IPS-15b (cell line): Measurements from ENCODE around the gene FSTL4.

Experiments
- H3K27me3 ChIP-seq: one replicate; pipeline ENCODE4 v1.6.1; 2013; ENCODE audit warnings: low read length; ENCODE audit not compliant: control insufficient read depth, insufficient read depth
- H3K36me3 ChIP-seq: one replicate; pipeline ENCODE4 v1.6.1; 2013; ENCODE audit warnings: low read length; ENCODE audit not compliant: control insufficient read depth, insufficient read depth
- H3K4me1 ChIP-seq: one replicate; pipeline ENCODE4 v1.6.1; 2013; ENCODE audit warnings: mild to moderate bottlenecking, low read length; ENCODE audit not compliant: control insufficient read depth, insufficient read depth
- H3K4me3 ChIP-seq: one replicate; pipeline ENCODE4 v1.5.1; 2013; ENCODE audit warnings: low read depth, low read length
- H3K9ac ChIP-seq: one replicate; pipeline ENCODE4 v1.6.1; 2013; ENCODE audit warnings: low read depth, mild to moderate bottlenecking, low read length
- H3K9me3 ChIP-seq: one replicate; pipeline ENCODE4 v1.6.1; 2013; ENCODE audit warnings: mild to moderate bottlenecking, low read length; ENCODE audit not compliant: control insufficient read depth, insufficient read depth

The FSTL4 gene

DNA sequence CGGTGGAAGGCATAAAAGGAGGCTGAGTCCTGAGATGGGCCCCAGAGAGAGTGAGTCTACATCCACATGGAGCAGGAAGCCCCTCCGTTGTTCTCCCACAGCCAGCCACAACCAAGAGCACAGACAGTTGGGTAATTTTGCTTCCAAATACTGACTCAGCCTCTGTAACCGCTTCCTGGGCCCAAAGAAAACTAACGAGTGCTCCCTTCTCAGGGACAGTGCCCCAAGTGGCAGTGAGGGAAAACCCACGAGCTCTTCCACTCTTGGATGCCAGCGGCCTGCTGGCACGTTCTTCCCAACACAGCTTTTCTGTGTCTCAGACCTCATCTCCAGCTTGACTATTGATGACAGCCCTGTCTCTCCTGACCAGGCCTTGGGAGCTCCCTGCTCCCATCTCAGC lies 207.6 kb downstream of the FSTL4 start:
- Histone ChIP-seq H3K4me1 (peaks cover 11% of the 10 kb centered on the region), H3K36me3 (no peaks in the 10 kb centered on the region), H3K9me3 (no peaks in the 10 kb centered on the region), H3K27me3 (no peaks in the 10 kb centered on the region), H3K9ac (no peak overlapping the region), H3K4me3 (no peak overlapping the region)

DNA sequence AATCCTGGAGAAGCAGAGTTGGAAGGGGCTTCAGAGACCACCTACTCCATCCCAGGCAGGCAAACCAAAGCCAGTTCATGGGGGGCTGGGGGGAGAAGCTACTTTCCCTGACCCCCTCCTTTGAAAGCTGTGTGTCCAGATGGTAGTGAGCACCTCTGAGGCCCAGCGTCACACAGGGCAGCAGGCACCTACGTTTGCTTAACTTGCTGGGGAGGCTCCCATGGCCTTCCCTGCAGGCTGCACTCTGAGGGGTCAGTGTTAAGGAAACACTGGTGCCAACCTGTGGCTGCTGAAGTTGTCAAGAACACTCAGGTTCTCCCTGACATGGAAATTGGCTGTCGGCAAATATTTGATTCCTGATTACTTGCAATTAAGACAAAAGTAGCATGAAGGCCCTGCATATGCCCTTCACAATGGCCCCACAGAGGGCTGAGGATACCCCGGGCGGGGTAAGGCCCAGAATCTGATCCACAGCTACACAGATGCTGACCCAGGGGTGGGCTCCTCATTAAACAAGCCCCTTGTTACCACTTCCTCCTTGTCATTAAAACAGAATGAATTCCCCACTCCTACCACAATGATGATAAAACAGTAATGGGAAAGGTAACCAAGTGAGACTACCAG lies 208.5 kb downstream of the FSTL4 start:
- Histone ChIP-seq H3K27me3 (no peaks in the 10 kb centered on the region), H3K9me3 (no peaks in the 10 kb centered on the region), H3K4me1 (peaks cover 11% of the 10 kb centered on the region), H3K36me3 (no peaks in the 10 kb centered on the region), H3K4me3 (no peak overlapping the region), H3K9ac (no peak overlapping the region)

DNA sequence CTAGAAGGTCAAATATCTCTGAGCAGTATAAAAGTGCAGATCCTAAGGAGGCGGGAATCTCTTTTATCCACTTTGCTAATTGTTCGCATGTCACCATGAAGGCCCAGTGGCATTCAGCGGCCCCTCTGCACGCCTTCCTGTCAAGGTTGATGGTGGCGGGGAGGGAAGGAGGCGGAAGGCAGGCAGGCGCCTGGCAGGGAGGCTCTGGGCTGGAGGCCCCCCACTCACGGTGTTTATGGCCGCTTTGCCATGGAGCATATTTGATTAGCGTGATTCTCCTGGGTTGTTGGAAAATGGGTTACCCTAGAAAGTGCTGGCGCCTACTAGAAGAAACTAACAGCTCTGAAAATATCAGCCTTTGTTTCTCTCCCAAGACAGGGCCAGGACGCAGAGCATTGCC lies 209.6 kb downstream of the FSTL4 start:
- peaks cover 6% of the 10 kb centered on the region for H3K4me1 ChIP-seq
- H3K4me3 ChIP-seq, result no peak overlapping the region
- no peaks in the 10 kb centered on the region for H3K27me3 ChIP-seq
- H3K36me3 ChIP-seq, result no peaks in the 10 kb centered on the region
- H3K9ac ChIP-seq, result no peak overlapping the region
- no peaks in the 10 kb centered on the region for H3K9me3 ChIP-seq

DNA sequence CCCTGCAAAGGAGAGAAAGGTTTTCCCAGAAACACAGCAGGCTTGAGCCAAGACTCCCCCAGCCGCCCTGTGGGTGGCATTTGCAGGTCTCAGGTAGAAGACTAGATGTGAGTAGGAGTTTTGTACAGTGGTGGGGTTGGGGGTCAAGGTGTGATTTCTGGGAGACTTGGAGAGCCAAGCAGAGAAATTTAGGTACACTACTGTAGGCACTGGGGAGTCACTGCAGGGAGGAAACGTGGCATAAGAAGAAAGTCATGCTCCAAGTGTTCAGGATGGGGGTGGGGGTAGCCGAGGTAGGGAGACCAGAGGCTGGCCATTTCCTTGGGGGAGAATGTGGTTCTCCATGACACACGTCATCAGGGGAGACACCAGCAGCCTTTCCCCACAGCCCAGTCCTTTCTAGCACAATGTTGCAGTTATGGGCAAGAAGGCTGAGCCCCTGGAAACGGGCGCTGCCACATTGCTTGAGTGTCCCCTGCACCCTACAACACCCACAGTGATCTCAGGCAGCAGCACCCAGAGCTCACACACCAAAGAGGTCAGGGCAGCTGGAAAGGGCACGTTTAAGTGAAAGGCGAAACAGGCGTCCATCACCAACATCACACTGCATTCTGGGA lies 210.5 kb downstream of the FSTL4 start:
- no peak overlapping the region for H3K9ac ChIP-seq
- H3K4me3 ChIP-seq, result no peak overlapping the region
- no peaks in the 10 kb centered on the region for H3K27me3 ChIP-seq
- no peaks in the 10 kb centered on the region for H3K36me3 ChIP-seq
- no peaks in the 10 kb centered on the region for H3K9me3 ChIP-seq
- H3K4me1 ChIP-seq, result peaks cover 7% of the 10 kb centered on the region

DNA sequence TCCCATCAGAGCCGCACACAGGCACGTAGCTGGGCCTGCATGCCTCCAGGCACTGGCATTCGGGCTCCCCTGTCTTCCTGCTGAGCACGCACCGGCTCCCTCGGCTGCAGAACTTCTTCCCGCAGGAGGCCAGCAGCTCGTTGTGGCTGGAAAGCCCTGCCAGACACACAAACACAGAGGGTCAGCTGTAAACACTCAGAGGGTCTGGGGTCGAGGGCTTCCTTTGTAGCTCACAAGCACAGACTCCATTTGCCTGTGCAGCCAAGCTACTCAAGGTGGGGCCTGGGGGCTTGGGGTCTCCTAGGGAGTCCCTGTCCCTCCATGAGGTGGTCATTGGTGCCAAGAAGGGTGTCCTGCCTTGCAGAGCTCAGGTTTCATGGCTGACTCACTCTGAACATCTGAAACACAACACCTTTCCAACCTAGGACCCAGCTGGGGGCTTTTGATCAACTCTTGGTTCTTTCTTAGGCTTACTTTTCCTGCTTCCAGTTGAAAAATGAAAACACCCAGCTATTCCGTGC lies 211.4 kb downstream of the FSTL4 start:
- H3K9me3 ChIP-seq, result no peaks in the 10 kb centered on the region
- H3K4me3 ChIP-seq, result no peak overlapping the region
- no peak overlapping the region for H3K9ac ChIP-seq
- no peaks in the 10 kb centered on the region for H3K36me3 ChIP-seq
- H3K27me3 ChIP-seq, result no peaks in the 10 kb centered on the region
- H3K4me1 ChIP-seq, result peaks cover 7% of the 10 kb centered on the region

DNA sequence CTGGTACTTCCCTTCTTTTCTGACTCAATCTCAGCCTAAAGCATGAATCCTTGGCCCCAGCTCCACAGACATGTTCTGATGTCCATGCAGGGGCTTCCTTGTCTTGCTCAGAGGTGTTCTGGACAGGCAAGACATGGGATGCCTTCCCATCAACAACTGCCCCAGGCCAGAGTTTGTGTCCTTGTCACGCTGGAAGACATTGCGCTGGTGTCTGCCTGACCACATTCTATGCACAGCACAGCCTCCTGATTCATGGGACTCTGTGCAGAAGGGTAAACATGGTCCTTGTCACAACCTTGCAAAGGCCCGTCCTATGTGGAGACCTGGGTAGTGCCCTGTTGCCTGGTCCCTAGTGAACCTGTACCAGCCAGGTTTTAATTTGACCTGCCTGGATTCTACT lies 212.2 kb downstream of the FSTL4 start:
- no peaks in the 10 kb centered on the region for H3K9me3 ChIP-seq
- H3K9ac ChIP-seq, result no peak overlapping the region
- no peaks in the 10 kb centered on the region for H3K27me3 ChIP-seq
- H3K36me3 ChIP-seq, result no peaks in the 10 kb centered on the region
- H3K4me1 ChIP-seq, result peaks cover 7% of the 10 kb centered on the region
- no peak overlapping the region for H3K4me3 ChIP-seq

DNA sequence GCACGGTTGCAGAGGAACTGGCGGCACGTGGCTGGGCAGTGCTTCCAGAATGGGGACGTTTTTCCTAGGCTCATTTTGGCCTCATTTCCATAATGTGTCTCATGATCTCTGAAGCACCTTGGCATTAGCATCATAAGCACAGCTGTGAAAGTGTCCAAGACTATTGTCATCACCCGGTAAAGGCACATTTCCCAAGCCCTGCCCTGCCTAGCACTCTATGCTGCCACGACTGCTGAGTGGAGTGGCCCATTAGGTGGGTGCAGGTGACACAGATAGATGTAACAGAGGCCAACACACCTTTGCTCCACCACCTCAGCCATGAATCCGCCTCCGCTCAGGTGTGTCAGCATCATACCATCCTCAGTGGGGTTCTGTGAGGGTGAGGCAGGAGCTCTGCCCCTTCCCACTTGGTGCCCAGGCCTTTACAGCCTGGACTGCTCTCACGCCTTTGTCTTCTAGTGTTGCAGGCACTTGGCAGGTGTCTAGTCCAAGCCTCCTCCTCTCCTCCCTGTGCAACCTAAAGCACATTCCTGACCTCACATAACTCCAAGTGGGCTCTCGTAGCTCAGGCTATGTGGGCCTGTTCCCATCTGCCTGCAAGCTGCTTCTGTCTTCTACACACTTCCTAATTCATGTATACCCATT lies 213.0 kb downstream of the FSTL4 start:
- Histone ChIP-seq H3K27me3 (no peaks in the 10 kb centered on the region), H3K4me1 (peaks cover 7% of the 10 kb centered on the region), H3K4me3 (no peak overlapping the region), H3K9me3 (no peaks in the 10 kb centered on the region), H3K9ac (no peak overlapping the region), H3K36me3 (no peaks in the 10 kb centered on the region)

DNA sequence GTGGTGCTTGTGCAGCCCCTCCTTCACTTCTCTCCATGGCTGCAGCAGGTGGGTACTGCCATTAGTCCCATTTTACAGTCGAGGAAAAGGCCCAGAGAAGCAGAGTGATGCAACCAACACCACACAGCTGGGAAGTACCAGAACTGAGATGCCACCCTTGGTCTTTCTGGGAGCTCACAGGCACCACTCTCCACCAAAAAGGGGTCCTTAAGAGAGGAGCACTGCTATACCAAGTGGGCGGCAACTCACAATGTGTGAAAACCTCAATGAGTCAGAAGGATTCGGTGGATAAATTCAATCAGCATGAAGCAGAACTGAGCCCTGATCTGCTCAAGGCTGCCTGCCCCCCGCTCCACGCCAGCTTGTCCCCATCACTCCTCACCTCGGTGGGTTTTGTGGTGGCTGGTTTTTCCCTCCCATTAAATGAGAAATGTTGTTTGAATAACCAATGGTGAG lies 213.7 kb downstream of the FSTL4 start:
- Histone ChIP-seq H3K9me3 (no peaks in the 10 kb centered on the region), H3K9ac (no peak overlapping the region), H3K27me3 (no peaks in the 10 kb centered on the region), H3K36me3 (no peaks in the 10 kb centered on the region), H3K4me1 (peaks cover 7% of the 10 kb centered on the region), H3K4me3 (no peak overlapping the region)

DNA sequence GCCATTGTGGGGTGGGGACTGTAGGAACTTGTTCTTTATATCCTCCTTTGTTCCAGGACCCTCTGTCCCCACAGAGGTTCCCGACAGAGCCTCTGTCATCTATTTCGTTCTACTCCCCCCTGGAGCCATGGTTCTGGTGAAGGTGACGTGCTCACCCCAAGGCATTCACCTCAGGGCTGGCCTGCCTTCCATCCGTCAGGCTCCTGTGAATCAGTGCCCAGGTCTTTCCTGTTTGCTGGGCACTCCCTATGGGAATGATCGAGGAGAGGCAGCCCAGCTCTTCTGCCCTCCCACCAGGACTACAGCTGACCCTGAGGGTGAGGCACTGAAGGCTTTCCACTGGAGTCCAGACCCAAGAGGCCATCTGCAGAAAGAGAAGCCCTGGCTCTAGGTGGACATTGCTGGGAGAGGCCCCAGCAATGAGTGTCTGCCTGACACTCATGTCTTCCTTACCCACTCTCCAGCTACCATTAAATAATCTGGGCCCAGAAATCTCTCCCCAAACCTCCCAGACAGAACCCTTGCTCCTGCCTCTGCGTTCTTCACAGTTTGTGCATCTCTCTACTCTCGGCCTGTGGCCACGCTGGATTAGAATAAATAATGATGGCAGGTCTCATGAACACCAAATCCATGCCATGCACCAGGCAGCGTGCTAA lies 214.2 kb downstream of the FSTL4 start:
- H3K9ac ChIP-seq, result no peak overlapping the region
- H3K9me3 ChIP-seq, result no peaks in the 10 kb centered on the region
- H3K4me3 ChIP-seq, result no peak overlapping the region
- H3K27me3 ChIP-seq, result no peaks in the 10 kb centered on the region
- peaks cover 7% of the 10 kb centered on the region for H3K4me1 ChIP-seq
- H3K36me3 ChIP-seq, result no peaks in the 10 kb centered on the region

DNA sequence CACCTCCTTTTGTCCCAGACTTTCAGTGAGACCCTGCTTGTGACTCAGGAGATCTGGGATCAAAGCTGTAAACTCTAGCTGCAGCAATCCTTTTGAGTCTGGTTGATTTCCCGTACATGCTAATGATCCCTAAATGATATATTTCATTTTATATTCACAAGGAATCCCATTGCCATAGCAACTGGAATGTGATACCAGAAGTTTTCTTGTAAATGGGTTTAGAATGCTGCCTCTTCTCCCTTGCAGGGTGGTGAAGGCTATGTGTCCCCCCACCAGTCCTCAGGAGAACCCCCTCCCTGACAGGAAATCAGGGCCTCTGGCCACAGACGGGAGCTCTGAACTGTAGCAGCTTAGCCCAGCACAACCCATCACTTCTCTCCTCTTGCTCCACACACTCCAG lies 215.0 kb downstream of the FSTL4 start:
- H3K36me3 ChIP-seq, result no peaks in the 10 kb centered on the region
- no peaks in the 10 kb centered on the region for H3K9me3 ChIP-seq
- H3K4me3 ChIP-seq, result no peak overlapping the region
- H3K9ac ChIP-seq, result no peak overlapping the region
- no peaks in the 10 kb centered on the region for H3K27me3 ChIP-seq
- H3K4me1 ChIP-seq, result peaks cover 7% of the 10 kb centered on the region

DNA sequence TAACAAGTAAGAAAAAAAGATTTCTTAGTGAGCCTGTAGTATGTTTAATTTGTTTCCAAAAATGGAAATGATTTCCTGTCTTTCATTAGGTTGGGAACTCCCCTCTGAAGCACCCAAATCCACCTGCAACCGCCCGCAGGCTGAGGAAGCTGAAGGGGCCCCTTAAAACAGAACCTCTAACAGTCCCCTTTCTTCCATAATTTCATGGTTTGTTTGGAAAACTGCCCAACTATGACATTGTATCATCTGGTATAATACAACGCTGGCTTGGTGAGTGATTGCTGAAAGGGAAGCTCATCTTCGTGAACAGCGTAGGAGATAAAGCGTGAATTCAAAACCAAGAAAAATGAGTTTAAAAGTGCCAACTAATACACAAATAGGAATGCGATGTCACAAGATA lies 215.5 kb downstream of the FSTL4 start:
- Histone ChIP-seq H3K9ac (no peak overlapping the region), H3K4me1 (peaks cover 7% of the 10 kb centered on the region), H3K27me3 (no peaks in the 10 kb centered on the region), H3K36me3 (no peaks in the 10 kb centered on the region), H3K4me3 (no peak overlapping the region), H3K9me3 (no peaks in the 10 kb centered on the region)
